Measurements from ENCODE around the gene NEUROG1. TPM values are rescaled to one million over a fixed set of nuclear protein-coding genes. Genes with fewer than 3 reads are reported as not detected.
A peak's percentile ranks its signal among the peaks of the same experiment; 100 is the strongest.

The NEUROG1 gene
- total RNA-seq, 1 experiment from 2014 or later: not detected

DNA sequence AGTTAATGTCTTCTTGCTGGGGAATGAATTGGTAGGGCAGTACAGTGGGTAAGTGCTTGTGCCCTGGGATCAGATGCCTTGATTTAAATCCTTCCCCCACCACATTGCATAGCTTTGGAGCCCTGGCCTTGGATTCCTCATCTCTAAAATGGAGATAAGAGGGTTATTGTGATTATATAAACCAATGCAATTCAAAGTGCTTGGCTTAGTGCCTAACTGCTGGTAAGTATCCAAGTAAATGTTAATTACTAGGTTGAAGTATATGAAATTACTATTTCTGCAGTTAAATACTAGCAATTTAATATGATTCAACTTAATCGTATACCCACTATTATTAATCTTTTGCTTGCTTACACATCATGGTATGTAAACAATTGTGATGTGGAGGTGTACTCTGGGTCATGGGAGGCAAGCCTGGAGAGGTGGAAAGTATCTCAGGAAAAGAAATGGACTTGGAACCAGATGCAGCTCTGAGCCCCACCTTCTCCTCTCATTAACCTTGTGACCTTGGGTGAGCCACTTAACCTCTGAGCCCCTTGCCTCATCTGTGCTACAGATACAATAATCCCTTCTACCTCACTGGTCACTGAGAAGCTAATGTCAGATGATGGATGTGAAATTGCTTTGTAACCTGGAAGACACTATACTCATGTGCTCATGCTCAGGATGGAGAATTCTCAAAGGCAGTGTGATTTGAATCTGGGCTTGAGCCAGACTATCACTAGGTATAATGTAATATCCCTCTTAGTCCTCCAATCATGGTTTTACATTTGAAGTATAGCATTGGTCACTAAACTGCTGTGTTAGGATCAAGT, 23.8 kb downstream of the NEUROG1 start:
- Histone ChIP-seq H3K9me3 (ENCODE audit: low read depth, low read length, poor library complexity, severe bottlenecking) (no peaks in the 10 kb centered on the region), H3K36me3 (ENCODE audit: insufficient read depth, low read length, poor library complexity, severe bottlenecking) (no peaks in the 10 kb centered on the region), H3K27me3 (replicated peaks; ENCODE audit: insufficient read depth, low read depth, low read length, poor library complexity) (peaks cover 36% of the 10 kb centered on the region), H3K4me1 (ENCODE audit: insufficient read depth, low read length, poor library complexity, severe bottlenecking) (no peaks in the 10 kb centered on the region), H3K4me3 (ENCODE audit: low read depth, low read length, poor library complexity, severe bottlenecking) (no peak overlapping the region), H3K27ac (ENCODE audit: low read depth, low read length, poor library complexity, severe bottlenecking) (no peak overlapping the region)
- no peak for DNase-seq (ENCODE audit: low spot score)
- POLR2A ChIA-PET (ENCODE audit: low non-redundant PET): no interaction called here
- intact Hi-C loops (cut with micrococcal nuclease; ENCODE audit: unreplicated experiment): no loop called here
- no TSS peak for BruUV-seq (replicated peaks)
- CTCF ChIA-PET: no interaction called here
- TF ChIP-seq, protein P1, sequence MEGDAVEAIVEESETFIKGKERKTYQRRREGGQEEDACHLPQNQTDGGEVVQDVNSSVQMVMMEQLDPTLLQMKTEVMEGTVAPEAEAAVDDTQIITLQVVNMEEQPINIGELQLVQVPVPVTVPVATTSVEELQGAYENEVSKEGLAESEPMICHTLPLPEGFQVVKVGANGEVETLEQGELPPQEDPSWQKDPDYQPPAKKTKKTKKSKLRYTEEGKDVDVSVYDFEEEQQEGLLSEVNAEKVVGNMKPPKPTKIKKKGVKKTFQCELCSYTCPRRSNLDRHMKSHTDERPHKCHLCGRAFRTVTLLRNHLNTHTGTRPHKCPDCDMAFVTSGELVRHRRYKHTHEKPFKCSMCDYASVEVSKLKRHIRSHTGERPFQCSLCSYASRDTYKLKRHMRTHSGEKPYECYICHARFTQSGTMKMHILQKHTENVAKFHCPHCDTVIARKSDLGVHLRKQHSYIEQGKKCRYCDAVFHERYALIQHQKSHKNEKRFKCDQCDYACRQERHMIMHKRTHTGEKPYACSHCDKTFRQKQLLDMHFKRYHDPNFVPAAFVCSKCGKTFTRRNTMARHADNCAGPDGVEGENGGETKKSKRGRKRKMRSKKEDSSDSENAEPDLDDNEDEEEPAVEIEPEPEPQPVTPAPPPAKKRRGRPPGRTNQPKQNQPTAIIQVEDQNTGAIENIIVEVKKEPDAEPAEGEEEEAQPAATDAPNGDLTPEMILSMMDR (conservative IDR thresholded peaks at IDR 0.05; ENCODE audit: low read depth, low read length): no peak
- no peak for TF ChIP-seq EZH2 (IDR thresholded peaks at IDR 0.05; ENCODE audit: borderline replicate concordance, low read depth, low read length, poor library complexity, severe bottlenecking)

DNA sequence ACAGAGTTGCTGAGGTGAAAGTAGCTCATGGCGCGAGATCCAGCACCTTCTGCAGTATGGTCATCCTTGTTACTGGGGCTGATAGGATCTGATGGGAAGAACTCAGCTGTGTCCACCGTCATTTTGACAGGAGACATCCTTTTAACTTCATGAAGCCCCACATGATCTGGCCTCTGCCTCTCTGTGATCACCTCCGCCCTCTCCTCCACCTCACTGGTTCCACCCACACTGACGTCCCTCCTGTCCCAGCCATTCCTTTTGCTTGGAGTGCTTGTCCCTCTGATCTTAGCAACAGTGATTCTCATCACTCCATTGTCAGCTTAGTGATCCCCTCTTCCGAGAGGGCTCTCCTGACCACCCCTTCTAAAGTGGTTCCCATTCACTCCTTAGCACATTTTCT, 25.8 kb downstream of the NEUROG1 start:
- Histone ChIP-seq H3K27me3 (replicated peaks; ENCODE audit: insufficient read depth, low read depth, low read length, poor library complexity) (peaks cover 34% of the 10 kb centered on the region), H3K4me3 (ENCODE audit: low read depth, low read length, poor library complexity, severe bottlenecking) (no peak overlapping the region), H3K36me3 (ENCODE audit: insufficient read depth, low read length, poor library complexity, severe bottlenecking) (no peaks in the 10 kb centered on the region), H3K27ac (ENCODE audit: low read depth, low read length, poor library complexity, severe bottlenecking) (no peak overlapping the region), H3K9me3 (ENCODE audit: low read depth, low read length, poor library complexity, severe bottlenecking) (no peaks in the 10 kb centered on the region), H3K4me1 (ENCODE audit: insufficient read depth, low read length, poor library complexity, severe bottlenecking) (no peaks in the 10 kb centered on the region)
- ChIA-PET POLR2A (ENCODE audit: low non-redundant PET) (no interaction called here), CTCF (interaction anchor here (0.7 to 1.2 kb wide), 3 partner anchors 41 to 56 kb away, joined by 3 to 4 read pairs (median 4); no protein-coding TSS in a partner anchor)
- TF ChIP-seq EZH2 (IDR thresholded peaks at IDR 0.05; ENCODE audit: borderline replicate concordance, low read depth, low read length, poor library complexity, severe bottlenecking): no peak
- TF ChIP-seq, protein P1 (conservative IDR thresholded peaks at IDR 0.05; ENCODE audit: low read depth, low read length): no peak
- intact Hi-C loops (cut with micrococcal nuclease; ENCODE audit: unreplicated experiment): no loop called here
- no TSS peak for BruUV-seq (replicated peaks)
- no peak for DNase-seq (ENCODE audit: low spot score)

DNA sequence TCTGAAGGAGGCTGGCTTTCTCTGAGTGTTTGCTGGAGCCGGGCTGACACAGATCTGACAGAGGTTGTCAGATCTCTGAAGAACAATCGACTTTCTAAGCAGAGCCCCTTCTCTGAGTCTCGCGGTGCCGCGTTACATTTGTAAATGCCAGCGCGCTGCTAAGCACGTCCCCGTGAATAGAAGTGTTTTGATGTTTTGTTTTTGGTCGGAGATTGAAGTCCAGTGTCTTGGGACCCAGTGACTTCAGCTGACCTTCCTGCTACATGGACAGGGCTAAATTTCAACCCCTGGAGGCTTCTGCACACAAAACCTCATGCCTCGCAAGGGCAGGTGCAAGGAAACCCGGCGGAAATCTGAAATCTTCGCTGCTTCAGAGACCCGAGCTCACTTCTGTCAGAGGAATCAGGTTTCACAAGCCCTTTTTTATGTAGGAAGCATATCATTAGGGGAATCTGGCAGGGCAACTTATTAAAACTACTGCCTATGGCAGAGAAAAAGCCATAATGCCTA, 27.2 kb downstream of the NEUROG1 start:
- H3K27ac ChIP-seq (ENCODE audit: low read depth, low read length, poor library complexity, severe bottlenecking): no peak overlapping the region
- TF ChIP-seq, protein P1 (conservative IDR thresholded peaks at IDR 0.05; ENCODE audit: low read depth, low read length): no peak
- no peak for TF ChIP-seq EZH2 (IDR thresholded peaks at IDR 0.05; ENCODE audit: borderline replicate concordance, low read depth, low read length, poor library complexity, severe bottlenecking)
- no peaks in the 10 kb centered on the region for H3K36me3 ChIP-seq (ENCODE audit: insufficient read depth, low read length, poor library complexity, severe bottlenecking)
- peak overlapping the region; percentile 23 for H3K4me3 ChIP-seq (ENCODE audit: low read depth, low read length, poor library complexity, severe bottlenecking)
- peaks cover 33% of the 10 kb centered on the region for H3K27me3 ChIP-seq (replicated peaks; ENCODE audit: insufficient read depth, low read depth, low read length, poor library complexity)
- DNase-seq (ENCODE audit: low spot score): no peak
- BruUV-seq (replicated peaks): no TSS peak
- ChIA-PET CTCF (no interaction called here), POLR2A (ENCODE audit: low non-redundant PET) (no interaction called here)
- H3K4me1 ChIP-seq (ENCODE audit: insufficient read depth, low read length, poor library complexity, severe bottlenecking): no peaks in the 10 kb centered on the region
- intact Hi-C loops (cut with micrococcal nuclease; ENCODE audit: unreplicated experiment): no loop called here
- no peaks in the 10 kb centered on the region for H3K9me3 ChIP-seq (ENCODE audit: low read depth, low read length, poor library complexity, severe bottlenecking)
